Daoy (cell line): ENCODE measurements around the gene TACR2. TPM values are rescaled to one million over a fixed set of nuclear protein-coding genes. Genes with fewer than 3 reads are reported as not detected.
A peak's percentile ranks its signal among the peaks of the same experiment; 100 is the strongest.
"Not testable (repeated sequence)": the region's sequence is repeated elsewhere in the genome, so short reads cannot be mapped to it uniquely, and the experiment has no call there.

Source experiments
- DNase-seq: peaks from one replicate; pipeline ENCODE4 v3.0.0-alpha.2; 2015; ENCODE audit warnings: low read depth
- total RNA-seq: library from RNA; depleted of rRNA; stranded (reverse); fragments of >200 nt; shearing (Covaris generic); gene quantifications from 2 replicates; pipeline ENCODE4 v1.2.3, GENCODE V29; 2014

TACR2 gene
- total RNA-seq, 1 experiment from 2014 or later, result not detected

DNA sequence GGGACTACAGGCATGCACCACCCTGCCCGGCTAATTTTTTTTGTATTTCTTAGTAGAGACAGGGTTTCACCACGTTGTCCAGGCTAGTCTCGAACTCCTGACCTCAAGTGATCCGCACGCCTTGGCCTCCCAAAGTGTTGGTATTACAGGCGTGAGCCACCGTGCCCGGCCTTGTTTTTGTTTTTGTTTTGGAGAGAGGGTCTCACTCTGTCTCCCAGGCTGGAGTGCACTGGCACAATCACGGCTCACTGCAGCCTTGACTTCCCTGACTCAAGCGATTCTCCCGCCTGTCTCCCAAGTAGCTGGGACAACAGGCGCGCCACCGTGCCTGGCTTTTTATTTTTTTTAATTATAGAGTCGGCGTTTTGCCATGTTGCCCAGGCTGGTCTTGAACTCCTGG, 33.7 kb upstream of the TACR2 start:
- DNase-seq, result not testable (repeated sequence)

DNA sequence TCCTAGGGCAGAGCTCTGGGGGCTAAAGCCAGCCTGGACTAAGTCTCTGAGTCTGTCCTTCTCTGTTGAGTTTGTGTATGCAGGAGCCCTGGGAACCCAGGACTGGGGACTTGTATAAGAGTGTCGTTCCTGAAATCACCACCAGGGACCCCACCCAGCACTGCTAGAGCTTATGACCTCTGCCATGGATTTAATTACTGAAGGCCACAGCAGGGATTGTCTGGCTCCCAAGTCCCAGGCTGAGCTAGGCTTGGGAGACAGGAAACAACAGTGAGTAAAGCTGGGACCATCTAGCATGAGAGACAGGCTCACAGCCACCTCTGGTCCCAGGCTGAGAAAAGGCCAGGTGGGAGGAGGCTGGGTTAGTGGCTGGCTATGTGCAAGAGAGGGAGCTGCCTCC, 33.1 kb upstream of the TACR2 start:
- peak; percentile 76 for DNase-seq

DNA sequence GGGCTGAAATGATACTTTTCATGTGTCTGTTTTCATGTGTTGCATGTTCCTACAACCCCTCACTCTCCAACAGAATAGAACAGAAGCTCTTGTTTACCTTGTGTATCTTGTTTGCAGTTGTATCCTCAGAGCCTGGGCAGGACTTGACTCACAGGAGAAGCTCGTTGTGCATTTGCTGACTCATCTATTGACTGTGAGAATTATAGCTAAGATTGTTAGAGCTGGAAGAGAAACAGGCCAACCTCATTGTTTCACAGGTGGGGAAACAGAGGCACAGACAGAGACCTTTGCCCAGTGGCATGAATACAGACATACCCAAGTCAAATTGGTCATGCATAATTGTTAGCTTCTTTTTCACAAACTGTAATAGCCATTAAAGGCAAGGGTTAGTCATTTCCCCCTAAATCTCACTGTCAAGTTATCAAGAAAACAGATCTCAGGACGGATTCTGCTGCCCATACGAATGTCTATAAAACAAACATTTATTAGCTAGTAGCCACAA, 30.0 kb upstream of the TACR2 start:
- DNase-seq, result peak; percentile 59

DNA sequence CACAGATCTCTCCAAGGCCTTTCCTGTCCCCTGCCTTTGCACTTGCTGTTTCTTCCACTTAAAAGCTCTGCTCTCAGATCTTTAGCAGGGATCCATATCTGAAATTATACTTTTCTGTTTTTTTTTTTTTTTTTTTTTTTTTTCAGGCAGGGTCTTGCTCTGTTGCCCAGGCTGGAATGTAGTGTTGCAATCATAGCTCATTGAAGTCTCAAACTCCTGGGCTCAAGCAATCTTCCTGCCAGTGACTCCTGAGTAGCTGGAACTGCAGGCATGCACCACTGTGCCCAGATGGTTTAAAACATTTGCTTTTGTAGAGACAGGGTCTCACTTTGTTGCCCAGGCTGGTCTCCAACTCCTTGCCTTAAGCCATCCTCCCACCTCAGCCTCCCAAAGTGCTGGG, 29.5 kb upstream of the TACR2 start:
- DNase-seq, result no peak

DNA sequence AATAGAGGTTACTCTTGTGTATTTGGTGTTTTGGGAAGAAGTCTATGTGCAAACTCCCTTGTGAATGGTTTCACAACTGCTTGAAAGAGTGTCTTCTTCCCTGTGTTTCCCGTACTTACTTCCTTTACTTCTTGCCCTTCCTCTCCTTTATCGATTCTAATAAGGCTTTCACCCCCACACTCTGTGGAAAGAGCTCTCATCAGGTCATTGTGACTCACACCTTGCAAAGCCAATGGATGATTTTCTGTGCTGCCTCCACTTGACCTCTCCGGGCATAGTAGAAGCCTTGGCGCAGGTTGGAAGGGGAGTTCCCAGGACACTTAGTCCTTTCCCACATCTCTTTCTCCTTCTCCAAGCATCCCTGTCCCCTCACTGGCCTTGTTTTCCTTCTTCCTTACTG, 28.3 kb upstream of the TACR2 start:
- DNase-seq, result no peak

DNA sequence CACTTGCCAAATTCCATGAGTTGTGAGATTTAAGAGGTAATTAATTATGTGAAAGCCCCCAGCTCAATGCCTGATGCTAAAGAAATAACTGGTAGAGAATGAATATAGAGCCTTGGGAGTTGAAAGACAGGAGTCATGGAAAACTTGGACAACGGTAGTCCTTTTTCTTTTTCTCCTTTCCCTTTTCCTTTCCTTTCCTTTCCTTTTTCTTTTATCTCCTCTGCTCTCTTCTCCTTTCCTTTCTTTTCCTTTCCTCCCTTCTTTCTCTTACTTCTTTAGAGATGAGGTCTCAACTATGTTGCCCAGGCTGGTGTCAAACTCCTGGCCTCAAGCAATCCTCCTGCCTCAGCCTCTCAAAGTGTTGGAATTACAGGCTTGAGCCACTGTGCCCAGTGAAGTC, 26.6 kb upstream of the TACR2 start:
- DNase-seq, result no peak

DNA sequence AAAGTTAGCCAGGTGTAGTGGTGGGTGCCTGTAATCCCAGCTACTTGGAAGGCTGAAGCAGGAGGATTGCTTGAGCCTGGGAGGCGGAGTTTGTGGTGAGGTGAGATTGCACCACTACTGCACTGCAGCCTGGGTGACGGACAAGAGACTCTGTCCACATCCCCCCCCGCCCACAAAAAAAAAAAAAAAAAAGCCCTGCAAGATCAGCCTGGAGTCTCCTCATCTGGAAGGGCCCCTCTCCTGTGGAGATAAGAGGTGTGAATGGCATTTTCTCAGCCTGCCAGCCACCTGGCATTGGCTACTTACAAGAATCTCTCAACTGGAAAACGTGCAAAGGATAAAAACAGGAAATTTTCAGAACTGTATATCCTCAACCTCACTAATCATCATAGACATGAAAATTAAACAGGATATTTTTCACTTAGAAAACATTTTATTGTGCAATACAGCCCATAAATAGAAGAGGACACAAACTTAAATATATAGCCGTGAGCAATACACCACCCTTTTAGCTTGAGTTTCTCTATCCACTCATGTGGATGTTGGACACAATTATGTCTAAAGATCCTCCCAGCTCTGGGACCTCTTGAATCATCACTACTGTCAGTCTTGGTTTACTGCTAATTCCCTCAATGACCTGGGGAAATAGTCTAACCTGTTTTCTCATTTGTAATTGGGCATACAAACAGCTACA, 23.2 kb upstream of the TACR2 start:
- peak; percentile 43 for DNase-seq

DNA sequence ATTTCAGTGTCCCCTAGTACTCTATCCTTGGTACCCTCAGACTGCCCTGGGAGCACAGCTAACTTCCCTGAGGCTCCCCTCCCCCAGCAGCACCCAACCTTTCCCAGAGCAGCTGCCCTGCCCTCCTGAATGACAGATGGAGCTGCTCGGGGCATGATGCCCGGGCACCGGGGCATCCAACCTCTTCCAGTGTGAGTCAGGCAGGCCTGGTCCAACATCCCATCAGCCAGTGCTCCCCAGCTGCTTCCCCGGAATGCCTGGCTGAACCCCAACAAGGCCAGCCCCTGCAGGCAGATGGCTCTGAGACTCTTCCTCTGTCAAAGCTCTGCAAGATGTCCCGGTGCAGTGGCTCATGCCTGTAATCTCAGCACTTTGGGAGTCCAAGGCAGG, 22.6 kb upstream of the TACR2 start:
- peak; percentile 41 for DNase-seq

DNA sequence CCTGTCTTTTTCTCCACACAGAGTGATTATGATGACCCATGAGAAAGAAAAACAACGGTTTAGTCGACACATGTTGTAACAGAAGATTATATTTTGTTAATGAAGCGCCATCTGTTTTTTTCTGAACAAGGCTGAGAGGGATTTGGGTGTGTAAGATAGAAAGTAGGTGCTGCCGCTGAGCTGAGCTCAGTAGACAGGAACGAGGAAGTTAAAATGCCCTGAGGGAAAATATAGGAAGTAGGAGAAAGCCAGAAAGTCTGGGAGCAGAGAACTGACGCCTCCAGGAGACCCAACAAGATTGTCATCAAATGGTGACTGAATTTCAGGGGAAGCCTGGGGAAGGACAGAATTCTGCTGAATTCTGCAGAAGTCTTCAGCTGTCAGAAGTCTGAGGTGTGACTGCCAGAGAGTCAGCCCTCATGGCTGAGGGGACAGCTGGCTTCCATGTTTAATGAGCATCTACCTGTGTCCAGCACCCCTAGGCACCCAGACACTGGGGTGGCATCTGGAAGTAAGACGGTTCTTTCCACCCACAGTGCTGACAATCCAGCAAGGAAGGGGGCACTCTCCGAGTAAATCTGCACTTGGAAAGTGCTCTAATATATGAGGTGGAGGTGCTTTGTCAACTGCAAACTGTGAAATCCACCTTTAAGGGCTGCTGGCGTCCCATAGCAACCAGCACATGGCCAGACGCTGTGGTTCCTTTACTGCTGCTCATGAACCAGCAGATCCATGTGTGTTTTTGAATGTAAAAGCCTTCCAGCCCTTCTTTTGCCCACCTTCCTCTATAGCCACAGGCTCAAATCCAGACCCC, 22.0 kb upstream of the TACR2 start:
- DNase-seq, result peak; percentile 62

DNA sequence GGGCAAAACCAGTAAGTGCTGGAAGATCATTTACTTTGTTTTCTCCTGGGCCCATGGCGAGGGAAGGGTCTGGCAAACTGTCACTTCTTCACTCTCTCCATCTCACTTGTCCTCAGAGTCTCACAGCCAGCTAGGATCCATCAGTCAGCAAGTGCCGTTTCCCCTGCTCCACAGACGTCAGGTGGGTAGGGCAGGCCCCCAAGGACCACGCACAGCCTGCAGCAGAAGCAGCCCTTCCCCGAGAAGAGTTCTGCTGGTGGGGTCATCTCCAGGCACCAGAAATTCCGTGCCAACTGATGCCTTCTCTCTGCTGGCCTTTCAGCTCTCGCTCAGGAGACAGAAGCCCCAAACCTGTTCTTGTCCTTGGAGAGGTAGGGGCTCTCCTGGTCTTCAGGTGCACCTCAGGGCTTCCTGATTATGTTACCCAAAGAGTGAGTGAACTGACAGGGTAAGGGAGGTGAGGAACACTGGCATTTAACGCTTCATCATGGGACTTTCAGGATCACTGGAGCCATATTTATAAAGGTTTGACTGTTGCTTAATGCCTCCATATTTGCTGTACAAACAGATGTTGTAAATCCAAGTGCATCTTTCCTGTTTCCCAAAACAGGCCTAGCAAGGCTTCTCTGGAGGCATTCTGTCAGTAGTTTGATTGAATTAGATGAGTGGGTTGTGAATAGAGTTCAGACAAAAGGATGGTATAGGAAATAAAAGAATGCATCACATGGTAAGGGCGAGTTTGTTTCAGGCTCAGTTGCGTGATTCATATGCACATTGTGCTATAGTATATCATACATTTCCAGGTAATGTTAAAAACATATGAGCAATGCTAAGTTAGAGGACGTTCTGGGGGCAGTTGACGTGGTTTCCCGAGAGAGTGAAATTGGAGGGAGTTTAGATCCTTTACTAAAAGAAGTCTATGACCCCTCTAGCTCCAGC, 20.9 kb upstream of the TACR2 start:
- no peak for DNase-seq

DNA sequence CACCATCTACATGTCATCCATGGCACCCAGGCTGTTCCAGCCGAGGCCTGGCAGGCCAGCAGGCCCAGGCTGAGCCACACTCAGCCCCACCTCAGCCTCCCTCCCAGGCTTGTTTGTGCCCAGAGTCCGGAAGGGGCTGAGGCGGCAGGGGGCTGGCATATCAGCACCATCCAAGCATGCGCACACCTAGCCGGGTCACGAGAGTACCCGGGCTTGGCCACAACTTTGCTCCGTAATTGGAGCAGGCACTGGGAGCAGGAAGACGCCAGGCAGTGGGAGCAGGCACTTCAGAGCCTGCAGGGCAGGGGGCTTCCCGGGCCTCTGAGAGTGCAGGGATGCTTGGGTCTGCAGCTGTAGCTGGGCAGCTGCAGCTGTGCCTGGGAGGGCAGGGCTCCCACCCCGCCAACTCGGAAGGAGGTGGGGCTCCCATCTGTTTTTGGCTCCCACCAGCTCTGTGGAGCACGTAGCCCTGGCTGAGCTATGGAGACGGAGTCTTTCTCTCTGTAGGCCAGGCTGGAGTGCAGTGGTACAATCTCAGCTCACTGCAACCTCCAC, 19.3 kb upstream of the TACR2 start:
- no peak for DNase-seq

DNA sequence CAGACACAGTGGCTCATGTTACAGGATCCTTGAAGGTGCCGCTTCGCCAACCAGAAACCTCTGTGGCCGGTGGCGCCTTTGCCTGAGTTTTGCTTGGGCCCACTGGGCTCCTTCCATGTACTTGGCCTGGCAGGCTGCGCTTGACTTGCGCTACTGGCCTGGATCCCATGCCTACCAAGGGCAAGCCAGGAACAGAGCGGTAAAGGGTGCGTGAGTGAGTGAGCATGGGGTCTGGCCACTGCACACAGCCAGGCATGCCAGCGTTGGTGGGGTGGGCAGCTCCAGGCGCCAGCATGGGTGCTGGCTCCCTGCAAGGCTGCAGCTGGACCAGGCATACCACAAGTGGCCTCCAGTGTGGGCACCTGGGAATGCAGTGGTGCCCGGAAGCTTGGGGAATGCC, 18.2 kb upstream of the TACR2 start:
- DNase-seq, result no peak

DNA sequence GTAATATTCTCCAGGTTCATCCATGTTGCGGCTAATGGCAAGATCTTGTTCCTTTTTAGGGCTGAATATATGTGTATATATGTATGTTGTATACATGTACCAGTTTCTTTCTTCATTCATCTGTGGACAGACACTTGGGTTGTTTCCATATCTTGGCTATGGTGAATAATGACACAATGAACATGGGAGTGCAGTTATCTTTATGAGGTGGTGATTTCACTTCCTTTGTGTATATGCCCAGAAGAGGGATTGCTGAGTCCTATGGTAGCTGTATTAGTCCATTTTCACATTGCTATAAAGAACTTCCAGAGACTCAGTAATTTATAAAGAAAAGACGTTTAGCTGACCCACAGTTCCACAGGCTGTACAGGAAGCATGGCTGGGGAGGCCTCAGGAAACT, 17.5 kb upstream of the TACR2 start:
- no peak for DNase-seq

DNA sequence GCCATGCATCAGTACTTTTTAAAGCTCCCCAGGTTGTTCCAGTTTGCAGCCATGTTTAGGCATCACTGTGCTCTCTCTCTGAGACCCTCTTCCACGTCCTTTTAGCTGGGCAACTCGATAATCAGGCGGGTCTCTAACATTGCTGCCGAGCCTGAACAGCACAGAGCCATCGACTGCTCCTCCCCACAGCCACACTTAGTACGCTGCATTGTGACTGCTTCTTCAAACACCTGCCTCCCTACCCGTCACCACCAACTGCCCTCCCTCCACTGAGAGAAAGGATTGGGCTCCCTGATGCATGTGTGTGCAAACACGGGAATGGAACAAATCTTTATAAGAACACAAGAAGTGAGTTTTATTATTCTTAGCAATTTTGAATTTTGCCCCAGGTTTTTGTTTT, 11.4 kb upstream of the TACR2 start:
- DNase-seq, result no peak

DNA sequence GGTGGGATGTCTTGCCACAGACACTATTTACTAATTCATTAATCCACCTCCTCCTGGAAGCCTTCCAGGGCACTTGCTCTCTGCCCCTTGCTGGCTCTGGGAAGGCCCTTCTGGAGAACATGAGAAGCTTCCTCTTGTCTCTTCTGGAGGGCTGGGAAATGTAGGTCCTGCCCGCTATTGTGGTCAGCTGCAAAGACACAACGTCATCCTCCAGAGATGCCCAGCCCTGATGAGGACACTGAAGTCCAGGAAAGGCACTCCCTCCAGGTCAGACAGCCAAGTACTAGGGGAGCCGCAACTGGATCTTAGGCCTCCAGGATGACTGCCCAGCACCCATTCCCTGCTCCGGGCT, 9.6 kb upstream of the TACR2 start:
- DNase-seq, result no peak

DNA sequence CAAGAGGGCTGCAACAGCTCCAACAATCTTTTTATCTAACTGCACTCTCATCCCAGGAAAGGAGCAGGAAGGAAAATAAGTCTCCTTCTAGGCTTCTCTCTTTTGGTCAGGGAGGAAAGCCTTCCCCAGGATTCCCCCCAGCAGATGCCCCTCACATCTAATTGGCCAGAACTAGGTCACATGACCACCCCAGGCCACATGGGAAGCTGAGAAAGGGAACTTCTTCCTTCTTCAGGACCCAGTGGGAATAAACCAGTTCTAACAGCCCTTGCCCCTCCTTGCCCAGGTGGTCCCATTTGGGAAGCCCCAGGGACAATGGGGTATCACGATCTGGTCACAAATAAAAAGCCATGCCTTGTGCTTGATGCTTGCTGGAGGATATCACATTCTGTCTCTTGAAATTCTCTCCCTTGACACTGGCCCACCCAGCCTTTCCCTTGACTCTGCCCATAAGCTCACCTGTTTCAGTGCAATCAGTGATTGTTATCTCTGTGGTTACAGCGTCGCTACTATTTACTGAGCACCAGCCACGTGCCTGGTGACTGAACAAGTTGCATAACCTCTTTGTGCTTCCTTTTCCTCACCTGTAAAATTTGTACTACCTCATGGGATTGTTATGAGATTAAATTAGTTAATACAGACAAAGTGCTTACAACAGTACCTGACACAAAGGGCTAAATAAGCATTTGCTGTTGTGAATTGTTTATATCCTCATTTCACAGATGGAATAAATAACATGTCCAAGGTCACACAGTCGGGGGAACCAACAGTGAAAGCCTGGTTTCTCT, 9.0 kb upstream of the TACR2 start:
- no peak for DNase-seq

DNA sequence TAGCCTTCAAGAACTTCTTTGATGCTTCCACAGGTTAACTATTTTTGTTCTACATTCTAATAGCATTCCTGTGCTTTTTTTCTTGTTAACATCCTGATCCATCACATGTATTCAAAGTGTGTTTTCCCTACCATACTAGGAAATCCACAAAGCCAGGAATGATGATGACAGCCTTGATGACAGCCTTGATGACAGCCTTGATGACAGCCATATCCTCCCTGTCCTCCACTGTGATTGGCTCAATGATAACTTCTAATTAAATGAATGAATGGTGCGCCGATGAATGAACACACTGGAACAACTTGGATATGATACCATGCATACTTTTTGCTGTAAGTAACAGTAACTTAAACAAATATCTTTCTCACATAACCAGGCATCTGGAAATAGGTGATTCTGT, 8.3 kb upstream of the TACR2 start:
- no peak for DNase-seq

DNA sequence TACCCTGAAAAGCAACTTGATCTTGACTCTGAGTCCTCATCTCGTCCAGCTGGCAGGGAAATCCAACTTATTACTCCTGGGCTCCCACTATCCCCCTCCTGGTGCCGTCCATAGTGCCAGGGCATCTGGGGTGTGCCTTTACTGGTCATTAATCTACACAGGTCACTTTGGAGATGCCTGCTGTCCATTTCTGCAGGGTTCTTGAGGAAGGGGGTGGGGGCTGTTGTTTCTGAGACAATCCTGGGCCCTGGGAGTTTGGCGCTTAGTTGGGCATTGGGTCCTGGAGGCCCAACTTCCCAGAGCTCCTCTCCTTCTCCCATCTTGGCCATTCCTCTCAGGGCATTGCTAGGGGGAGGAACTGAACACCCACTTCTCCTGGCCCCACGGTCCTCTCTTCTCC, 6.0 kb upstream of the TACR2 start:
- DNase-seq, result no peak

DNA sequence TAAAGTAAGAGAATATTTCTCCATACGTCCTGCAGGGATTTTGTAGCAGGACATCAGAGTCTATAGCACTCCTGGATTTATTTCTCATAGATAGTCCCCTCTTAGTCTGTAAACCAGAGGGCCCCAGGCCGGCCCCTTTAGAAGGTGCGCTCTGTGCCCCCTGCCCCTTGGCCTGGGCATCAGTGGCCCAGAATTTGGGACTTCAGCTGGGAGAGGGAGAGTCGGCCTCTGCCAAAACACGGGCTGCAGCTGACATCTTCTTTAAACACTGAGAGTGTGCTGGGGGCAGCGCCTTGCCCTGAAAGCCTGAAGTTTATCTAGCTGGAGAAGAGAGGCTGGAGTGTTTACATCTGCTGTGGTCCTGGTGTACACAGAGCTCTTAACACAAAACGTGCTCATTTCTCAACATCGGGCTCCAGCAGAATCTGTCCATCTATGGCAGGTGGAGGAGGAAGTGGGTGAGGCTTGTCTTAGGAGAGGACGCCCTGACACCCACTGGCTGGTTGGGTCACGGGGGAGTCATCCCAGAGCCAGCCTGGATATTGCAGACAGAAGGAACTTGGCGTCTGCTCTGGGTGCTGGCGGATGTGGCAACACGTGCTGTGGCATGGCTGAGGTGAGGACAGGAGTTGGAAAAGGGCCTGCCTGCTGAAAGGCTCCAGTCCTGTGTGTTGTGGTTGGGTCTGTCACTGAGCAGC, 5.0 kb upstream of the TACR2 start:
- no peak for DNase-seq

DNA sequence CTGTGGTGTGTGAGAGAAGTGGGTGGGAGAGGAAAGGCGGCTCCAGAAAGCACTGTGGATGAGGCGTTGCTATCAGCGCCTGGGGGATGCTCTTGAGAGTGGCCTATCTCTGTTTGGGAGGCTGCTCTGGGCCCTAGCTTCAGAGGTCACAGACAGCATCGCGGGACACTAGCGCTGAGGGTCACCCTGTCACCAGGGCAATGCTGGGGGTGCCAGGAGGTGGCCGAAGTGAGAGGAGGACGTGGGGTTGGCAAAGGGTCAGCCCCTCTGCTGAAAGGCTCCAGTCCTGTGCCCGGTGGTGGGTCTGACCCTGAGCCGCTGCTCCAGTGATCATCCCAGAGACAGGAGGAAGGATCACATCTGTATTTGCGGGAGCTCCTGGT, 3.0 kb upstream of the TACR2 start:
- no peak for DNase-seq
